Suprapubic skin (tissue), 4 donors: ENCODE measurements around the gene RFESD. TPM values are rescaled to one million over a fixed set of nuclear protein-coding genes. Genes with fewer than 3 reads are reported as not detected.

Experiments used
- DNase-seq, 2 donors: peaks; one replicate each; pipeline ENCODE4 v3.0.0-alpha.2; 2019; ENCODE audit warnings: low spot score in 2 of 2
- H3K27ac ChIP-seq: fragments of 200-600 bp; sonication (generic); one replicate; pipeline ENCODE4 v1.5.1; 2019
- H3K27me3 ChIP-seq: fragments of 200-600 bp; sonication (generic); one replicate; pipeline ENCODE4 v1.5.1; 2019
- H3K36me3 ChIP-seq: fragments of 200-600 bp; sonication (generic); one replicate; pipeline ENCODE4 v1.5.1; 2019
- H3K4me1 ChIP-seq: fragments of 200-600 bp; sonication (generic); one replicate; pipeline ENCODE4 v1.5.1; 2019
- H3K4me3 ChIP-seq: fragments of 200-600 bp; sonication (generic); one replicate; pipeline ENCODE4 v1.5.1; 2019; ENCODE audit warnings: mild to moderate bottlenecking
- H3K9me3 ChIP-seq: fragments of 200-600 bp; sonication (generic); one replicate; pipeline ENCODE4 v1.5.1; 2019
- EP300 ChIP-seq: sonication (generic); formaldehyde crosslinking; IDR thresholded peaks from one replicate; pipeline ENCODE4 v1.6.1; 2017; ENCODE audit warnings: antibody characterized with exemption
- POLR2A ChIP-seq, 2 donors: fragments of 450-650 bp; IDR thresholded peaks; one replicate each; pipeline ENCODE4 v1.6.1; 2017; ENCODE audit warnings: antibody characterized with exemption in 2 of 2, mild to moderate bottlenecking in 2 of 2, moderate library complexity in 2 of 2
- POLR2AphosphoS5 ChIP-seq, 3 donors: sonication (generic); formaldehyde crosslinking; IDR thresholded peaks; one replicate each; pipeline ENCODE4 v1.6.1; 2017; ENCODE audit warnings: antibody characterized with exemption in 3 of 3
- WGBS: methylation state at CpG from one replicate; pipeline ENCODE4 v1.1.5; 2018; 5-methylcytosine and 5-hydroxymethylcytosine counted together
- total RNA-seq, 4 donors: library from RNA; depleted of rRNA; stranded (reverse); fragments of >200 nt; gene quantifications; one replicate each; pipeline ENCODE4 v1.1.0, GENCODE V29; 2016
- TF ChIP-seq, protein P1 (sequence below), 2 donors: fragments of 200-600 bp in 1 of 2; fragments of 450-650 bp in 1 of 2; sonication (generic) in 1 of 2; IDR thresholded peaks; one replicate each; pipeline ENCODE4 v1.5.1; 2016 to 2019; ENCODE audit warnings: antibody characterized with exemption in 2 of 2, mild to moderate bottlenecking in 1 of 2, moderate library complexity in 1 of 2

Gene RFESD
- total RNA-seq, 4 donors from 2014 or later: 3.5 to 7.6 (median 4.6) TPM

GRCh38 chr5:95623706-95624105 is 22.9 kb upstream of the RFESD start:
- H3K27ac ChIP-seq: no peak overlapping the region
- TF ChIP-seq POLR2AphosphoS5 (IDR thresholded peaks at IDR 0.05) (no peak), POLR2A (IDR thresholded peaks at IDR 0.05) (no peak), EP300 (no peak)
- TF ChIP-seq, protein P1, sequence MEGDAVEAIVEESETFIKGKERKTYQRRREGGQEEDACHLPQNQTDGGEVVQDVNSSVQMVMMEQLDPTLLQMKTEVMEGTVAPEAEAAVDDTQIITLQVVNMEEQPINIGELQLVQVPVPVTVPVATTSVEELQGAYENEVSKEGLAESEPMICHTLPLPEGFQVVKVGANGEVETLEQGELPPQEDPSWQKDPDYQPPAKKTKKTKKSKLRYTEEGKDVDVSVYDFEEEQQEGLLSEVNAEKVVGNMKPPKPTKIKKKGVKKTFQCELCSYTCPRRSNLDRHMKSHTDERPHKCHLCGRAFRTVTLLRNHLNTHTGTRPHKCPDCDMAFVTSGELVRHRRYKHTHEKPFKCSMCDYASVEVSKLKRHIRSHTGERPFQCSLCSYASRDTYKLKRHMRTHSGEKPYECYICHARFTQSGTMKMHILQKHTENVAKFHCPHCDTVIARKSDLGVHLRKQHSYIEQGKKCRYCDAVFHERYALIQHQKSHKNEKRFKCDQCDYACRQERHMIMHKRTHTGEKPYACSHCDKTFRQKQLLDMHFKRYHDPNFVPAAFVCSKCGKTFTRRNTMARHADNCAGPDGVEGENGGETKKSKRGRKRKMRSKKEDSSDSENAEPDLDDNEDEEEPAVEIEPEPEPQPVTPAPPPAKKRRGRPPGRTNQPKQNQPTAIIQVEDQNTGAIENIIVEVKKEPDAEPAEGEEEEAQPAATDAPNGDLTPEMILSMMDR (IDR thresholded peaks at IDR 0.05): no peak
- 86% methylated on average over 5 of the region's 5 CpGs for WGBS

GRCh38 chr5:95624368-95624767 is 22.2 kb upstream of the RFESD start:
- Histone ChIP-seq H3K4me3 (no peak overlapping the region), H3K4me1 (peaks cover 25% of the 10 kb centered on the region), H3K27ac (no peak overlapping the region), H3K36me3 (no peaks in the 10 kb centered on the region), H3K27me3 (no peaks in the 10 kb centered on the region), H3K9me3 (no peaks in the 10 kb centered on the region)
- DNase-seq: no peak
- no peak for TF ChIP-seq POLR2A (IDR thresholded peaks at IDR 0.05)
- TF ChIP-seq POLR2AphosphoS5 (IDR thresholded peaks at IDR 0.05): no peak
- no peak for TF ChIP-seq EP300
- WGBS: 100% methylated on average over 2 of the region's 2 CpGs

More at GRCh38 chr5:95623706-95624105, 22.9 kb upstream of the RFESD start:
- Histone ChIP-seq H3K27me3 (no peaks in the 10 kb centered on the region), H3K36me3 (no peaks in the 10 kb centered on the region), H3K4me3 (no peak overlapping the region), H3K4me1 (peaks cover 29% of the 10 kb centered on the region), H3K9me3 (no peaks in the 10 kb centered on the region)
- DNase-seq: no peak

DNA sequence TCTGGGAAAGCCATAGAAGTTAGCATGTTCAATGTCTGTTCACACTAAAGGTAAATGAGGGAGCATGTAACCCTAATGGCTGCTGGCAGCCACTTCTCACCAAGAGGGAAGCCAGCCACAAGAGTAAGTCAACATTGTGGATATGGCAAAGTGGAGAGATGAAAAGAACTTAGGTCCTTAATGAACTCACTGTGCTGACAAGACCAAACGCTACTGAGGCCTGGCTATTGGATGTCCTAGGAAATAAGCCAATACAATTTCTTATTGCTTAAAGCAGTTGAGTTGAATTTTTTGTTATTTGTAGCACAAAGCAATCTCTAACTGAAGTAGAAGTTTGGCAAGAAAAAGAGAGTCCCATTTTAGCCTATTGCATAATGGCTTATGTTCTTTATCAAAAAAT is 19.9 kb upstream of the RFESD start:
- TF ChIP-seq EP300: no peak
- TF ChIP-seq POLR2AphosphoS5 (IDR thresholded peaks at IDR 0.05): no peak
- TF ChIP-seq, protein P1 (IDR thresholded peaks at IDR 0.05): no peak
- no peak for TF ChIP-seq POLR2A (IDR thresholded peaks at IDR 0.05)
- WGBS: 66% methylated on average over 1 of the region's 1 CpG
- no peak overlapping the region for H3K4me3 ChIP-seq

DNA sequence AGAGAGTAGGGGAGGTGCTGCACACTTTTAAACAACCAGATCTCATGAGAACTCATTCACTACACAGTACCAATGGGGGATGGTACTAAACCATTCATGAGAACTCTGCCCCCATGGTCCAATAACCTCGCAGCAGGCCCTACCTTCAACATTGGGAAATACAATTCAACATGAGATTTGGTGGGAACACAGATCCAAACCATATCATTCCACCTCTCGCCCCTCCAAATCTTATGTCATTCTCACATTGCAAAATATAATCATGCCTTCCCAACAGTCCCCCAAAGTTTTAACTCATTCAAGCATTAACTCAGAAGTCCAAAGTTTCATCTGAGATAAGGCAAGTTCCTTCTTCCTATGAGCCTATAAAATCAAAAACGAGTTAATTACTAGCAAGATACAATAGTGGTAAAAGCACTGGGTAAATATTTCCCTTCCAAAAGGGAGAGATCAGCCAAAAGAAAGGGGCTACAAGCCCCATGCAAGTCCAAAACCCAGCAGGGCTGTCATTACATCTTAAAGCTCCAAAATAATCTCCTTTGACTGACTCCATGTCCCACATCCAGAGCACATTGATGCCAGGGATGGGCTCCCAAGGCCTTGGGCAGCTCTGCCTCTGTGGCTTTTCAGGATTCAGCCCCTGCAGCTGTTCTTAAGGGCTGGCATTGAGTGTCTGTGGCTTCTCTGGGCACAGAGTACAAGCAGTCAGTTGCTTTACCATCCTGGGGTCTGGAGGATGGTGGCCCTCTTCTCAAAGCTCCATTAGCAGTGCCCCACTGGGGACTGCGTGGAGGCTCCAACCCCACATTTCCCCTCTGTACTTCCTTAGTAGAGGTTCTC is 18.4 kb upstream of the RFESD start:
- H3K27ac ChIP-seq: no peak overlapping the region
- TF ChIP-seq POLR2AphosphoS5 (IDR thresholded peaks at IDR 0.05) (no peak), EP300 (no peak), POLR2A (IDR thresholded peaks at IDR 0.05) (no peak)
- TF ChIP-seq, protein P1 (IDR thresholded peaks at IDR 0.05): no peak
- H3K4me3 ChIP-seq: no peak overlapping the region
- no peak for DNase-seq
- H3K4me1 ChIP-seq: peaks cover 9% of the 10 kb centered on the region
- WGBS: 87% methylated on average over 4 of the region's 4 CpGs
- H3K27me3 ChIP-seq: no peaks in the 10 kb centered on the region
- H3K36me3 ChIP-seq: no peaks in the 10 kb centered on the region
- no peaks in the 10 kb centered on the region for H3K9me3 ChIP-seq

More for the DNA sequence above, 19.9 kb upstream of the RFESD start:
- no peak overlapping the region for H3K27ac ChIP-seq
- no peaks in the 10 kb centered on the region for H3K9me3 ChIP-seq
- no peak for DNase-seq
- peaks cover 8% of the 10 kb centered on the region for H3K4me1 ChIP-seq
- no peaks in the 10 kb centered on the region for H3K27me3 ChIP-seq
- H3K36me3 ChIP-seq: no peaks in the 10 kb centered on the region

DNA sequence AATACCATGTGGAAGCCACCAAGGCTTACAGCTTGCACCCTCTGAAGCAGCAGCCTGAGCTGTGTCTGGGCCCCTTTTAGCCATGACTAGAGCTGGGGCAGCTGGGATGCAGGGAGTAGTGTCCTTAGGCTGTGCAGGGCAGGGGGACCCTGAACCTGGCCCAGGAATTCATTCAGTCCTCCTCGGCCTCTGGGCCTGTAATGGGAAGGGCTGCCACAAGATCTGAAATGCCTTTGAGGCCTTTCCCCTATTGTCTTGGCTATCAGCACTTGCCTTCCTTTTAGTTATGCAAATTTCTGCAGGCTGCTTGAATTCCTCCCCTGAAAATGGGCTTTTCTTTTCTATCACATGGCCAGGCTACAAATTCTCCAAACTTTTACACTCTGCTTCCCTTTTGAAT is 17.6 kb upstream of the RFESD start:
- no peak for DNase-seq
- Histone ChIP-seq H3K4me3 (no peak overlapping the region), H3K36me3 (no peaks in the 10 kb centered on the region), H3K27me3 (no peaks in the 10 kb centered on the region), H3K27ac (no peak overlapping the region), H3K9me3 (no peaks in the 10 kb centered on the region), H3K4me1 (peaks cover 9% of the 10 kb centered on the region)
- 90% methylated on average over 1 of the region's 1 CpG for WGBS
- TF ChIP-seq POLR2AphosphoS5 (IDR thresholded peaks at IDR 0.05) (no peak), EP300 (no peak), POLR2A (IDR thresholded peaks at IDR 0.05) (no peak)
- TF ChIP-seq, protein P1 (IDR thresholded peaks at IDR 0.05): no peak
